Left renal pelvis (tissue), 4 donors: Measurements from ENCODE around the gene CDK13. TPM values are rescaled to one million over a fixed set of nuclear protein-coding genes. Genes with fewer than 3 reads are reported as not detected.
"Not testable (repeated sequence)": the region's sequence is repeated elsewhere in the genome, so short reads cannot be mapped to it uniquely, and the experiment has no call there.

Experiments
- DNase-seq, 4 donors: peaks; one replicate each; pipeline ENCODE4 v3.0.0-alpha.2; 2013; ENCODE audit warnings: low read depth in 4 of 4, low spot score in 3 of 4
- polyA plus RNA-seq, 4 donors: library from polyadenylated mRNA; unstranded; fragments of 120-200 nt; gene quantifications; one replicate each; pipeline ENCODE4 v1.2.1, GENCODE V29; 2013; ENCODE audit not compliant: insufficient read length in 4 of 4

CDK13 gene
- 10 to 100 TPM; 51.7 to 75.5 (median 65.6) TPM for polyA plus RNA-seq

GRCh38 chr7:39949971-39950472 lies at the start of gene CDK13:
CDK13 (plus strand) TSS chr7:39950256; CDS start chr7:39950642, 386 bp downstream.
- peak; percentile 59 to 74 (median 70) for DNase-seq

GRCh38 chr7:39904077-39904486 lies 46.0 kb upstream of the CDK13 start:
- no peak for DNase-seq

- DNase-seq = no peak
Measured at GRCh38 chr7:39908141-39908540, 41.9 kb upstream of the CDK13 start.

- no peak for DNase-seq
Measured at GRCh38 chr7:39908973-39909372, 41.1 kb upstream of the CDK13 start.

- no peak for DNase-seq
Measured at GRCh38 chr7:39909526-39909925, 40.5 kb upstream of the CDK13 start.

GRCh38 chr7:39910108-39910869 lies 39.8 kb upstream of the CDK13 start:
- DNase-seq = no peak

- DNase-seq = no peak
Measured at GRCh38 chr7:39911167-39911566, 38.9 kb upstream of the CDK13 start.

- DNase-seq = not testable (repeated sequence)
Measured at GRCh38 chr7:39915847-39916246, 34.2 kb upstream of the CDK13 start.

- DNase-seq = no peak
Measured at GRCh38 chr7:39919646-39920045, 30.4 kb upstream of the CDK13 start.

GRCh38 chr7:39921506-39922175 lies 28.4 kb upstream of the CDK13 start:
- no peak for DNase-seq

- DNase-seq = no peak
Measured at GRCh38 chr7:39922580-39922979, 27.5 kb upstream of the CDK13 start.

- DNase-seq = no peak
Measured at GRCh38 chr7:39923091-39923490, 27.0 kb upstream of the CDK13 start.

- DNase-seq = no peak
Measured at GRCh38 chr7:39924122-39924521, 25.9 kb upstream of the CDK13 start.

- no peak for DNase-seq
Measured at GRCh38 chr7:39926111-39926510, 23.9 kb upstream of the CDK13 start.

- DNase-seq = no peak
Measured at GRCh38 chr7:39927018-39927417, 23.0 kb upstream of the CDK13 start.

GRCh38 chr7:39934132-39934531 lies 15.9 kb upstream of the CDK13 start:
- no peak for DNase-seq

GRCh38 chr7:39936761-39937160 lies 13.3 kb upstream of the CDK13 start:
- DNase-seq = no peak

GRCh38 chr7:39937366-39938153 lies 12.5 kb upstream of the CDK13 start:
- no peak for DNase-seq

GRCh38 chr7:39942883-39943282 lies 7.2 kb upstream of the CDK13 start:
- no peak for DNase-seq

- DNase-seq = no peak
Measured at GRCh38 chr7:39946693-39947092, 3.4 kb upstream of the CDK13 start.

- no peak for DNase-seq
Measured at GRCh38 chr7:39948375-39948955, 1.6 kb upstream of the CDK13 start.
